Measurements from ENCODE around the gene WT1.

Gene WT1

DNA sequence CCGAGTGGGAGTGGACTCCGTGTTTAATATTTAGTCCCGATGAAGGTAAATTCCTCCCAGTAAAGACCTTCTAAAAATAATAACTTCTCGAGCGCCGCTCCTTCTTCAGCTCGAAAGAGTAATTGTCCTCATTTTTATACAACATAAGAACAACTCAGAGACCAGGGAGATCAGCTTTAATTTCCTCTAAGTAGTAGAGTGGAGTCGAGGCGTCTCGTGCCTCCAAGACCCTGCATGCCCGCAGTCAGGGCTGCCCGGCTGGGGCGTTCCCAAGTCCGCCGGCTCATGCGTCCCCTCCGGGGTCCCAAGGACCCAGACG is 7.8 kb downstream of the WT1 start:
- H3K27me3 ChIP-seq (ENCODE audit: control insufficient read depth, low read length), result no peaks in the 10 kb centered on the region
- H3K4me2 ChIP-seq (ENCODE audit: low read length), result no peak overlapping the region
- no peaks in the 10 kb centered on the region for H3F3A ChIP-seq (ENCODE audit: control insufficient read depth, insufficient read depth)
- H3K79me2 ChIP-seq (ENCODE audit: control insufficient read depth, low read length), result no peaks in the 10 kb centered on the region
- H3K4me1 ChIP-seq (ENCODE audit: control insufficient read depth, low read length), result no peaks in the 10 kb centered on the region
- H3K4me3 ChIP-seq (ENCODE audit: low read length), result no peak overlapping the region
- no peaks in the 10 kb centered on the region for H4K20me1 ChIP-seq (ENCODE audit: control insufficient read depth, insufficient read depth, low read depth, low read length)
- TF ChIP-seq EZH2phosphoT487 (IDR thresholded peaks at IDR 0.05; ENCODE audit: borderline replicate concordance, low read length), result no peak
- TF ChIP-seq, protein P1, sequence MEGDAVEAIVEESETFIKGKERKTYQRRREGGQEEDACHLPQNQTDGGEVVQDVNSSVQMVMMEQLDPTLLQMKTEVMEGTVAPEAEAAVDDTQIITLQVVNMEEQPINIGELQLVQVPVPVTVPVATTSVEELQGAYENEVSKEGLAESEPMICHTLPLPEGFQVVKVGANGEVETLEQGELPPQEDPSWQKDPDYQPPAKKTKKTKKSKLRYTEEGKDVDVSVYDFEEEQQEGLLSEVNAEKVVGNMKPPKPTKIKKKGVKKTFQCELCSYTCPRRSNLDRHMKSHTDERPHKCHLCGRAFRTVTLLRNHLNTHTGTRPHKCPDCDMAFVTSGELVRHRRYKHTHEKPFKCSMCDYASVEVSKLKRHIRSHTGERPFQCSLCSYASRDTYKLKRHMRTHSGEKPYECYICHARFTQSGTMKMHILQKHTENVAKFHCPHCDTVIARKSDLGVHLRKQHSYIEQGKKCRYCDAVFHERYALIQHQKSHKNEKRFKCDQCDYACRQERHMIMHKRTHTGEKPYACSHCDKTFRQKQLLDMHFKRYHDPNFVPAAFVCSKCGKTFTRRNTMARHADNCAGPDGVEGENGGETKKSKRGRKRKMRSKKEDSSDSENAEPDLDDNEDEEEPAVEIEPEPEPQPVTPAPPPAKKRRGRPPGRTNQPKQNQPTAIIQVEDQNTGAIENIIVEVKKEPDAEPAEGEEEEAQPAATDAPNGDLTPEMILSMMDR (IDR thresholded peaks at IDR 0.05; ENCODE audit: low read depth, low read length, poor library complexity, severe bottlenecking), result no peak
- H3K9me3 ChIP-seq (ENCODE audit: control insufficient read depth, insufficient read depth, low read length), result no peaks in the 10 kb centered on the region
- H3K36me3 ChIP-seq (ENCODE audit: control insufficient read depth, low read length), result no peaks in the 10 kb centered on the region
- H3K27ac ChIP-seq (ENCODE audit: low read depth, low read length), result no peak overlapping the region
- no peaks in the 10 kb centered on the region for H3K9me2 ChIP-seq (replicated peaks; ENCODE audit: control insufficient read depth, low read length)

DNA sequence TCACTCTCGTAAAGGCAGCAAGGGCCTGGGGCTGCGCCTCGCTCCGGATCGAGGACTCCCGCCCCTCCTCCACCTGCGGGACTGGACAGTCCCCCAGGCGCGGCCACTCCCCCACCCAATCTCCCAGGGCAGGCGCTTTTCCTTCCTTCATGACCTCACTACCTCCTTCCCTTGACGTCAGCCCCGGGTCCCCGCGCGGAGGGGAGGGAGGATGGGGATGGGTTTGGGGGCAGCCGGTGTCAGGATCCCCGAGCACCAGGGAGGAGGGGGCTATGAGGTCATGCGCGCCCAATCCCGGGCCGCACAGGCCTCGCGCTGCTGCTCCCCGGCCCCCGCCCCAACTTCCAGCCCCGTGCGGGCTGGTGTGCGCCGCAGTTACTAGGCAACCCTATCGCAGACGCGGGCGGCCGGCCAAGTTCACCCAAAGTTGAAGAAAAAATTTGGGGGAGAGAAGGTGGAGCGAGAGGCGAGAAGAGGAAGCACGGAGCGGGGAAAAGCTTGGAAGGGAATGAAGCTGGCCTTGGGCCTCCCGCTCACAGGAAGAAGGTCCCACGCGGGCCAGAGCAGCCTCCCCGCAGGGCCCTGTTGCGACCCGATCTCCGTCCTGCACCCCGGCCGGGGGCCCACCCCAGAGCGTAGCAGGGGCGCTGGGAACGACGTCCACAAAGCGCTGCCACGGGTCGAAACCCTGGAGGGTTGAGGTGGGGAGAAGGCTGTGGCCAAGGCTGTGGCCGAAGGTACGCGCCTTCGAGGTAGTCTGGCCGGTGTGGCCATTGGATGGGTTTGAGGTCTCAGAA is 8.3 kb downstream of the WT1 start:
- H3K27me3 ChIP-seq (ENCODE audit: control insufficient read depth, low read length), result no peaks in the 10 kb centered on the region
- no peak for TF ChIP-seq EZH2phosphoT487 (IDR thresholded peaks at IDR 0.05; ENCODE audit: borderline replicate concordance, low read length)
- TF ChIP-seq, protein P1 (IDR thresholded peaks at IDR 0.05; ENCODE audit: low read depth, low read length, poor library complexity, severe bottlenecking), result no peak

DNA sequence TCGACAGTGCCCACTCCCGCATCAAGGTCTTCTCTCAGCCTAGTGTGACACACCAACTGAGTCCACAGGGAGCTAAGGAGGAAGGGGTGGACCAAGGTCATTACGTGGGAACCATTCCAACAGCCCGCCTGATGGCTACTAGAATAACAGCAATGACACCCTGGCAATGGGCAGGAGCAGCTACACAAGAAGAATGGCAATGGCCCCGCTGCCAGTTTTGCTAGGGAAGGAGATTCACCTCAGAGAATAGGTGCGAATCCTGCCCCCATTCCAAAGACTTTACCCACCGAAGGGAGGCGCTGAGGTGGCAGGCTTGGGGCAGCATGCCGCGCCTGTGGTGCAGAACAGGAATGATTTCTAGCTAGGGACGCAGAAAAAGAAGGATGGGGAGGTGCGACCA is 9.1 kb downstream of the WT1 start:
- Histone ChIP-seq H3F3A (ENCODE audit: control insufficient read depth, insufficient read depth) (no peaks in the 10 kb centered on the region), H3K27ac (ENCODE audit: low read depth, low read length) (no peak overlapping the region), H4K20me1 (ENCODE audit: control insufficient read depth, insufficient read depth, low read depth, low read length) (no peaks in the 10 kb centered on the region), H3K4me3 (ENCODE audit: low read length) (no peak overlapping the region), H3K79me2 (ENCODE audit: control insufficient read depth, low read length) (no peaks in the 10 kb centered on the region), H3K9me3 (ENCODE audit: control insufficient read depth, insufficient read depth, low read length) (no peaks in the 10 kb centered on the region), H3K4me1 (ENCODE audit: control insufficient read depth, low read length) (peaks cover 11% of the 10 kb centered on the region), H3K27me3 (ENCODE audit: control insufficient read depth, low read length) (no peaks in the 10 kb centered on the region), H3K9me2 (replicated peaks; ENCODE audit: control insufficient read depth, low read length) (no peaks in the 10 kb centered on the region), H3K4me2 (ENCODE audit: low read length) (no peak overlapping the region), H3K36me3 (ENCODE audit: control insufficient read depth, low read length) (no peaks in the 10 kb centered on the region)
- no peak for TF ChIP-seq EZH2phosphoT487 (IDR thresholded peaks at IDR 0.05; ENCODE audit: borderline replicate concordance, low read length)
- TF ChIP-seq, protein P1 (IDR thresholded peaks at IDR 0.05; ENCODE audit: low read depth, low read length, poor library complexity, severe bottlenecking), result no peak

More for the DNA sequence above, 8.3 kb downstream of the WT1 start:
- peaks cover 3% of the 10 kb centered on the region for H3K4me1 ChIP-seq (ENCODE audit: control insufficient read depth, low read length)
- H3K4me2 ChIP-seq (ENCODE audit: low read length), result no peak overlapping the region
- no peaks in the 10 kb centered on the region for H3K79me2 ChIP-seq (ENCODE audit: control insufficient read depth, low read length)
- H3K4me3 ChIP-seq (ENCODE audit: low read length), result no peak overlapping the region
- H3K27ac ChIP-seq (ENCODE audit: low read depth, low read length), result no peak overlapping the region
- H3F3A ChIP-seq (ENCODE audit: control insufficient read depth, insufficient read depth), result no peaks in the 10 kb centered on the region
- no peaks in the 10 kb centered on the region for H3K9me3 ChIP-seq (ENCODE audit: control insufficient read depth, insufficient read depth, low read length)
- H3K36me3 ChIP-seq (ENCODE audit: control insufficient read depth, low read length), result no peaks in the 10 kb centered on the region
- H3K9me2 ChIP-seq (replicated peaks; ENCODE audit: control insufficient read depth, low read length), result no peaks in the 10 kb centered on the region
- H4K20me1 ChIP-seq (ENCODE audit: control insufficient read depth, insufficient read depth, low read depth, low read length), result no peaks in the 10 kb centered on the region

All from DOHH2 (cell line).